Coronary artery (tissue), 2 donors: ENCODE results near the gene SLC10A1.
A peak's percentile ranks its signal among the peaks of the same experiment; 100 is the strongest.

ENCODE experiments used
- DNase-seq: peaks from one replicate; pipeline ENCODE4 v3.0.0-alpha.2; 2017; ENCODE audit warnings: low spot score
- H3K27ac ChIP-seq, 2 donors: fragments of 200-600 bp; sonication (generic); one replicate each; pipeline ENCODE4 v1.5.1; 2016 to 2019
- H3K4me3 ChIP-seq: fragments of 200-600 bp; sonication (generic); 2 replicates; pipeline ENCODE4 v1.5.1; 2016; ENCODE audit warnings: mild to moderate bottlenecking, moderate library complexity
- TF ChIP-seq, protein P1 (sequence below): fragments of 200-600 bp; sonication (generic); IDR thresholded peaks from one replicate; pipeline ENCODE4 v1.5.1; 2019; ENCODE audit warnings: antibody characterized with exemption

Gene SLC10A1

DNA sequence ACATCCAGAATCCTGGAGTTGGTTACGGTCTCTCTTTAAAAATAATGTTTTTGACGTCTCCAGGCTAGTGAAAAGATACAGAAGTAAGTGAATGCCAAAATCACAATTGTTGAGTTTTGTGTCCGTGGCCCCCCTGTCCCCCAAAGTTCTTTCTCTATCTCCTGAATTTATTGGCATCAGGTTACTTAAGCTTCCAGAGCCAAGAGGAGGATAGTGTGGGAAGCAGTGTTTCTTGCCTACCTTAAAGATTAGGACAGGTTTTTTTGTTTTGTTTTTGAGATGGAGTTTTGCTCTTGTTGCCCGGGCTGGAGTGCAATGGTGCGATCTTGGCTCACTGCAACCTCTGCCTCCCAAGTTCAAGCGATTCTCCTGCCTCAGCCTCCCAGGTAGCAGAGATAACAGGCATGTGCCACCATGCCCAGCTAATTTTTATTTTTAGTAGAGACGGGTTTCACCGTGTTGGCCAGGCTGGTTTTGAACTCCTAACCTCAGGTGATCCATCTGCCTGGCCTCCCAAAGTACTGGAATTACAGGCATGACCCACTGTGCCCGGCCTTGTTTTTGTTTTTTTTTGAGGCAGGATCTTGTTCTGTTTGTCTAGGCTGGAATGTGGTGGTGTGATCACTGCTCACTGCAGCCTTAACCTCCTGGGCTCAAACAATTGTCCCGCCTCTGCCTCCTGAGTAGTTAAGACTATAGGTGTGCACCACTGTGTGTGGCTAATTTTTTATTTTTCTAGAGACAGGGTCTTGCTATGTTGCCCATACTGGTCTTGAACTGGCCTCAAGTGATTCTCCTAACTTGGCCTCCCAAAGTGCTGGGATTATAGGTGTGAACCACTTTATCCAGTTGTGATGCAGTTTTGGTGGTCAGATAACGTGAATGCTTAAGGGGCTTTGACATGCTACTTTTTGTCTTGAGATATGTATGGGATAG lies 24.7 kb downstream of the SLC10A1 start:
- TF ChIP-seq, protein P1, sequence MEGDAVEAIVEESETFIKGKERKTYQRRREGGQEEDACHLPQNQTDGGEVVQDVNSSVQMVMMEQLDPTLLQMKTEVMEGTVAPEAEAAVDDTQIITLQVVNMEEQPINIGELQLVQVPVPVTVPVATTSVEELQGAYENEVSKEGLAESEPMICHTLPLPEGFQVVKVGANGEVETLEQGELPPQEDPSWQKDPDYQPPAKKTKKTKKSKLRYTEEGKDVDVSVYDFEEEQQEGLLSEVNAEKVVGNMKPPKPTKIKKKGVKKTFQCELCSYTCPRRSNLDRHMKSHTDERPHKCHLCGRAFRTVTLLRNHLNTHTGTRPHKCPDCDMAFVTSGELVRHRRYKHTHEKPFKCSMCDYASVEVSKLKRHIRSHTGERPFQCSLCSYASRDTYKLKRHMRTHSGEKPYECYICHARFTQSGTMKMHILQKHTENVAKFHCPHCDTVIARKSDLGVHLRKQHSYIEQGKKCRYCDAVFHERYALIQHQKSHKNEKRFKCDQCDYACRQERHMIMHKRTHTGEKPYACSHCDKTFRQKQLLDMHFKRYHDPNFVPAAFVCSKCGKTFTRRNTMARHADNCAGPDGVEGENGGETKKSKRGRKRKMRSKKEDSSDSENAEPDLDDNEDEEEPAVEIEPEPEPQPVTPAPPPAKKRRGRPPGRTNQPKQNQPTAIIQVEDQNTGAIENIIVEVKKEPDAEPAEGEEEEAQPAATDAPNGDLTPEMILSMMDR, result no peak
- H3K4me3 ChIP-seq, result no peak overlapping the region
- no peak overlapping the region for H3K27ac ChIP-seq
- DNase-seq, result no peak

GRCh38 chr14:69771136-69771535 lies 25.9 kb downstream of the SLC10A1 start:
- no peak overlapping the region for H3K27ac ChIP-seq
- DNase-seq, result no peak
- H3K4me3 ChIP-seq, result no peak overlapping the region
- TF ChIP-seq, protein P1, result no peak

DNA sequence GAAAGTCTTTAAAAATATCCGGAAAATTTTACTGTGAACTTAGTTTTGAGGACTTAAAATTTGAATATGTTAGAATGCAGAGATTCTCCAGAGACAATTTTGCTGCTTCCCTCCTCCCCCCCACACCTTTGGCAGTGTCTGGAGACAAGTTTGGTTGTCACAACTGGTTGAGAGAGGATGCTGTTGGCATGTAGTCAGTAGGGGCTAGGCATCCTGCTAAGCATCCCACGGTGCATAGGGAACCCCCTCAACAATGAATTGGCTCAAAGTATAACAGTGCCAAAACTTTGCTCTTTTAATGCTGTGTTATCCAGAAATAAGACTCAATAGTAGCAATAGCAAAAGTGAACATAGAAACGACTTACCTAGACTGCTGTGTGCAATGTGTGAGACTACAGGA lies 26.5 kb downstream of the SLC10A1 start:
- Histone ChIP-seq H3K27ac (no peak overlapping the region), H3K4me3 (no peak overlapping the region)
- TF ChIP-seq, protein P1, result no peak
- DNase-seq, result no peak

- DNase-seq, result no peak
- TF ChIP-seq, protein P1, result no peak
- Histone ChIP-seq H3K27ac (no peak overlapping the region), H3K4me3 (peak overlapping the region; percentile 89)
Measured at GRCh38 chr14:69769623-69770022, 27.4 kb downstream of the SLC10A1 start.

DNA sequence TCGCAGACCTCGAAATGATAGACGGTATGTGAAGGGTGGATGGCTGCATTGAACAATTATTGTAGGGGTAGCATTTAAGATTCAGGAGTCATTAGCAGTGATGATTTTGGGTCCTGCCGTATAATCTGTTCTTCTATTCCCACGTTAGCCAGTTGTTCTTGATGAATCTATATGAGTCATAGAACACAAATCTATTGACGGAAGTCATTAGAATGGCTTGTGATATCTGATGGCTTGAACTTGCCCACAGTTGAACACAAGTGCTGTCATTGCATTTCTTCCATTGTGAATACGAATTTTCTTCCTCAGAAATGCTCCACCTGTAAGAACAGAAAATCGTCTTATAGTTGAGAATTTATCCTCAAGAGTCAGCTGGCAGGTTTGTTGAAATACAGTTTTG lies 28.2 kb downstream of the SLC10A1 start:
- peak overlapping the region; percentile 89 for H3K4me3 ChIP-seq
- TF ChIP-seq, protein P1, result no peak
- H3K27ac ChIP-seq, result peak overlapping the region in 1 of 2 donors; percentile 98
- DNase-seq, result no peak

DNA sequence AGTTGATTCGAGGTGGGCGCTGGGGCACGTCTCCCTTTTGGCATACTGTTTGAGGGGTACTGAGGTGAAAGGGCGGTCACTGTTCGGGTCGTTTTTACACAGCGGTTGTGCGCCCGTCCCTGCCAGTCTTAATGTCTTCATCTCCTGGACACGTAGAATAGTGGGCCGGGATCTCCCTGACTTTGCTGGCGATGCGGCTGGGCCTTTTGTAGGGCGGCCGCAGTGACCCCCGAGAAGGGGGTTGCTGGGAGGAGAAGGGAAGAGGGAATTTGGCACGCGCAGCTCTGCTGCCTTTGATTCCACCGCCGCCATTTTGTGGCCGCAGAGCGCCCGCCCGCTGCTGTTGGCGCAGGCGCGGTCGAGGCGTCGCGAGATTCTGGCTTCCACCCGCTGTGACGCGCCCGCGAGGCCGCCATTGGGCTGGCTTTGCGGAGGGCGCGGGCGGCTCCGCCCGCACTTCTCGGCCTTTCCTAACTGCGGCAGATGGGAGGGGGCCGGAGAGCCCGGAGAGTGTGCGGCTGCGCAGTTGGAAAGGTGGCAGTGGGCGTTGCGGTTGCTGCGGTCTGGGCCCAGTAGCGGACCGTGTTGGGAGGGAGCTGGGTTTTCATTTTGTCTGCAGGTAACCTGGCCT lies 29.6 kb downstream of the SLC10A1 start:
- DNase-seq, result peak; percentile 94
- Histone ChIP-seq H3K27ac (peak overlapping the region; percentile 98 to 100), H3K4me3 (peak overlapping the region; percentile 89)
- TF ChIP-seq, protein P1, result no peak

DNA sequence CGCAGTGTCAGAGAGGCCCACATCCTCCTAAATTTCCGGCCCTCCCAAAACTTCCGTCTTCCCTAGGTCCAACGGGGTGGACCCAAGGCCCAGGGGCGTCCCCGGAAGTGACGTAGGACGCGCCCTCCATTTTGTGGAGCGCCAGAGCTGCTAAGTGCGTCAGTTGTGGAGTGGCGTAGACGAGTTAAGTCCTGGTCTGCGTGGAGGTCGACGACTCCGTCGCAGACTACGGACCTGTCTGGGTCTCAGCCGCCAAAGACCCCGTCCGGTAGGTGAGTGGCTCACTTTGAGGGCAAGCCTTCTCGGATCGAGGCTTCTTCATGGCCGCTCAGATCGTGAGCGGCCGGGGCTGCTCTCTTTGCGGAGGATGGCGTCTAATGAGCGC lies 30.1 kb downstream of the SLC10A1 start, which contains the start of gene SRSF5:
TSS of gene SRSF5 (plus strand) at position 159 of the 385 bp plus-strand sequence. CDS start 1,015 bp downstream, outside the sequence.
- peak within 1 kb of the TSS; percentile 89 for H3K4me3 ChIP-seq
- TF ChIP-seq, protein P1, result no peak
- H3K27ac ChIP-seq, result peak within 1 kb of the TSS; percentile 98 to 100
- peak; percentile 98 for DNase-seq
